GM06990 (cell line): ENCODE measurements around the gene LRRC53.

Source experiments
- DNase-seq: peaks from one replicate; pipeline ENCODE4 v3.0.0-alpha.2; 2011; ENCODE audit not compliant: insufficient read length; ENCODE audit errors: extremely low read depth
- H3K27me3 ChIP-seq: replicated peaks from 2 replicates; pipeline ENCODE4 v1.6.0; 2011; ENCODE audit warnings: low read length; ENCODE audit not compliant: control insufficient read depth, insufficient read depth
- H3K36me3 ChIP-seq: 2 replicates; pipeline ENCODE4 v1.5.1; 2011; ENCODE audit warnings: low read length; ENCODE audit not compliant: control insufficient read depth, insufficient read depth
- H3K4me3 ChIP-seq: replicated peaks from 2 replicates; pipeline ENCODE4 v1.5.1; 2011; ENCODE audit warnings: low read depth, mild to moderate bottlenecking, control low read depth, low read length
- TF ChIP-seq, protein P1 (sequence below): IDR thresholded peaks from 2 replicates; pipeline ENCODE4 v1.5.1; 2011; ENCODE audit warnings: low read length, control low read depth, mild to moderate bottlenecking, inconsistent platforms; ENCODE audit not compliant: insufficient read depth, poor library complexity, severe bottlenecking

The LRRC53 gene

GRCh38 chr1:74453277-74453676 lies 59.1 kb downstream of the LRRC53 start:
- TF ChIP-seq, protein P1, sequence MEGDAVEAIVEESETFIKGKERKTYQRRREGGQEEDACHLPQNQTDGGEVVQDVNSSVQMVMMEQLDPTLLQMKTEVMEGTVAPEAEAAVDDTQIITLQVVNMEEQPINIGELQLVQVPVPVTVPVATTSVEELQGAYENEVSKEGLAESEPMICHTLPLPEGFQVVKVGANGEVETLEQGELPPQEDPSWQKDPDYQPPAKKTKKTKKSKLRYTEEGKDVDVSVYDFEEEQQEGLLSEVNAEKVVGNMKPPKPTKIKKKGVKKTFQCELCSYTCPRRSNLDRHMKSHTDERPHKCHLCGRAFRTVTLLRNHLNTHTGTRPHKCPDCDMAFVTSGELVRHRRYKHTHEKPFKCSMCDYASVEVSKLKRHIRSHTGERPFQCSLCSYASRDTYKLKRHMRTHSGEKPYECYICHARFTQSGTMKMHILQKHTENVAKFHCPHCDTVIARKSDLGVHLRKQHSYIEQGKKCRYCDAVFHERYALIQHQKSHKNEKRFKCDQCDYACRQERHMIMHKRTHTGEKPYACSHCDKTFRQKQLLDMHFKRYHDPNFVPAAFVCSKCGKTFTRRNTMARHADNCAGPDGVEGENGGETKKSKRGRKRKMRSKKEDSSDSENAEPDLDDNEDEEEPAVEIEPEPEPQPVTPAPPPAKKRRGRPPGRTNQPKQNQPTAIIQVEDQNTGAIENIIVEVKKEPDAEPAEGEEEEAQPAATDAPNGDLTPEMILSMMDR: no peak
- no peaks in the 10 kb centered on the region for H3K27me3 ChIP-seq
- no peak for DNase-seq
- no peak overlapping the region for H3K4me3 ChIP-seq
- H3K36me3 ChIP-seq: no peaks in the 10 kb centered on the region

DNA sequence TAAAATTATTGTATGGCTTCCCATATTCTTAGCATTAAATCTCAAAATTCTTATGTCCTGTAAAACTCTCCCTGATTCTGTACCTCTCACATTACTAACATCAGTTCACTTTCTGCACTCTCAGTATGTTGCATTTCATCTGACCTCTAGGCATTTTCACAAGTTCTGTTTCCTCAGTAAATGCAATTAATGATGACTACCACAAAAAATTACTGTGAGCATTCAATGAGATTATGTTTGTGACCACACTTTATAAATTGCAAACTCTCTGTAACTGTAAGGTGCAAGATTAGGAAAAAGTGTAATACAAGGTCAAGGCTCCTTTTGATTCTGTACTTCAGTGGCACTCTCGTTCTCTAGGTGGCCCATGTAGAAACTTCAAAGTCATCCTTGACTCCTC lies 60.4 kb downstream of the LRRC53 start:
- Histone ChIP-seq H3K4me3 (no peak overlapping the region), H3K27me3 (no peaks in the 10 kb centered on the region), H3K36me3 (no peaks in the 10 kb centered on the region)
- TF ChIP-seq, protein P1: no peak
- no peak for DNase-seq

GRCh38 chr1:74437035-74437434 lies 75.4 kb downstream of the LRRC53 start:
- no peak overlapping the region for H3K4me3 ChIP-seq
- H3K36me3 ChIP-seq: no peaks in the 10 kb centered on the region
- DNase-seq: no peak
- TF ChIP-seq, protein P1: no peak
- no peaks in the 10 kb centered on the region for H3K27me3 ChIP-seq

GRCh38 chr1:74436078-74436477 lies 76.3 kb downstream of the LRRC53 start:
- Histone ChIP-seq H3K36me3 (no peaks in the 10 kb centered on the region), H3K27me3 (no peaks in the 10 kb centered on the region), H3K4me3 (no peak overlapping the region)
- TF ChIP-seq, protein P1: no peak
- DNase-seq: no peak

DNA sequence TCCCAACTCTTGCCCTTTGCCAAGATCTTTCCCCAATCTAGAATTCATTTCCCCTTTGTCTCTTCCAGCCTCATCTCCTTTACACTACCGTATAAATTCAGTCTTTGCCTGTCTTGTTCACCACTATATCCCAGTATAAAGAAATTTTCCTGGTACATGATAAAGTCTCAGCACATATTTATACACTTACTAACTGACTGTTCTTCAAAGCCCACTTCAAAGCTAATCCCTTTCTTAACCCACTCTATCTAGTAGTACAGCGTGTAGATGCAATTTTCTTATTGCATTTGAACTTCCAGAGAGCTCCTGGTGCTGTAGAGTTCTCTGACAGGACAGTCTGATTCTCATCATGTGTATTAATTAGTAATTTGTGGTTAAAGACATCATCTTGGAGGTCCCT lies 78.1 kb downstream of the LRRC53 start:
- no peaks in the 10 kb centered on the region for H3K36me3 ChIP-seq
- DNase-seq: no peak
- TF ChIP-seq, protein P1: no peak
- no peaks in the 10 kb centered on the region for H3K27me3 ChIP-seq
- H3K4me3 ChIP-seq: no peak overlapping the region

DNA sequence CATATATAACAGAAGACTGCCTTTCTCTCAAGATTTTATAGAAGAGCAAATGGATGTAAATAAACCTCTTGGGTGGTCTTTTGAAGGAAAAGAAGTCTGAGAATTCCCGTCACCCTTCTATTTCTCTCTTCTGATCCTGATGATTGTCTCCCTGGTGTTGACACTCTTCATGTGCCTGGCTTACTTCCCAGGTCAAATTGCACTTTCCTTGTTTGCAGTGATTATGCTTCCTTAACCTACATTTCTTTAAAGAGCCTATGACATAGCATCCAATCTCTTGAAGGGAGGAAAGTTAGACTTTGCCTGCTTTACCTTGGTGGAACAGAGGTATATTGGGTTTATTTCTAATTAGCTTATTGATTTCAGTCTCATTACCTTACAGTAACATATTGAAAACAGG lies 80.1 kb downstream of the LRRC53 start:
- Histone ChIP-seq H3K27me3 (no peaks in the 10 kb centered on the region), H3K36me3 (no peaks in the 10 kb centered on the region), H3K4me3 (no peak overlapping the region)
- TF ChIP-seq, protein P1: no peak
- no peak for DNase-seq
